ENCODE data around the gene IL10RB. TPM values are rescaled to one million over a fixed set of nuclear protein-coding genes. Genes with fewer than 3 reads are reported as not detected.

Gene IL10RB
- total RNA-seq, 1 experiment from 2014 or later, result 3.1 TPM

- no peak overlapping the region for H3K4me2 ChIP-seq (ENCODE audit: insufficient read depth, insufficient read length, low read length)
- TF ChIP-seq CTCF (conservative IDR thresholded peaks at IDR 0.05), result no peak
- WGBS (ENCODE audit: extremely low coverage, insufficient read length, low lambda C conversion rate), result no CpG with 5 or more reads among the region's 4 CpGs
- no peak overlapping the region for H2BK12ac ChIP-seq (ENCODE audit: insufficient read length, low read depth, low read length)
- H4K5ac ChIP-seq (ENCODE audit: insufficient read length, low read depth, low read length), result no peak overlapping the region
- H2BK120ac ChIP-seq (ENCODE audit: low read depth, low read length, poor library complexity, severe bottlenecking), result no peak overlapping the region
- Mint-ChIP-seq H3K9me3 (peaks cover 0 to 3% of the 10 kb centered on the region in 2 experiments; a peak in 2 of 5 replicates), H3K27me3 (ENCODE audit: low read depth) (no peaks in the 10 kb centered on the region), H3K4me1 (peaks cover 0 to 2% of the 10 kb centered on the region in 2 experiments; a peak in 1 of 4 replicates), H3K4me3 (no peak overlapping the region), H3K27ac (no peak overlapping the region), H3K36me3 (ENCODE audit: insufficient read depth in 1 of 3, low read depth in 3 of 3) (peaks cover 38 to 71% (median 64%) of the 10 kb centered on the region in 3 experiments)
- H3K79me1 ChIP-seq (ENCODE audit: insufficient read depth, low read depth, low read length, poor library complexity, severe bottlenecking), result no peaks in the 10 kb centered on the region
- no peak overlapping the region for H4K8ac ChIP-seq (replicated peaks; ENCODE audit: insufficient read length, low read depth, low read length)
- no peak overlapping the region for H2AK5ac ChIP-seq (ENCODE audit: insufficient read length, low read length)
- no peak overlapping the region for H3K4ac ChIP-seq (ENCODE audit: low read depth, low read length)
- H3K18ac ChIP-seq (ENCODE audit: insufficient read length, low read depth, low read length), result no peak overlapping the region
- no peak overlapping the region for H2AFZ ChIP-seq (ENCODE audit: low read length)
- no peak overlapping the region for H3K9ac ChIP-seq (ENCODE audit: extremely low read depth, insufficient read length, low read length)
- no peak overlapping the region for H2BK5ac ChIP-seq (ENCODE audit: insufficient read length, low read length)
- no peak for DNase-seq
- H4K20me1 ChIP-seq (ENCODE audit: control insufficient read depth, insufficient read depth, insufficient read length), result no peaks in the 10 kb centered on the region
- H3T11ph ChIP-seq (ENCODE audit: low read length), result no peak overlapping the region
- H3K4me1 ChIP-seq (ENCODE audit: insufficient read depth, low read length), result no peaks in the 10 kb centered on the region
- no peak overlapping the region for H3K27ac ChIP-seq (ENCODE audit: insufficient read length, low read depth, low read length)
- no peak overlapping the region for H4K91ac ChIP-seq (ENCODE audit: insufficient read length, low read depth, low read length)
- no peaks in the 10 kb centered on the region for H3K79me2 ChIP-seq (ENCODE audit: insufficient read depth, low read length)
- H2BK20ac ChIP-seq (ENCODE audit: low read depth, low read length, poor library complexity, severe bottlenecking), result no peak overlapping the region
- H3K23ac ChIP-seq (ENCODE audit: insufficient read length, low read depth, low read length), result no peak overlapping the region
- no peak overlapping the region for H3K56ac ChIP-seq (ENCODE audit: insufficient read length, low read depth, low read length)
- no peaks in the 10 kb centered on the region for H3K27me3 ChIP-seq (ENCODE audit: insufficient read depth, low read length)
- no peak overlapping the region for H3K14ac ChIP-seq (ENCODE audit: insufficient read depth, low read length)
- H3K9me3 ChIP-seq (ENCODE audit: control insufficient read depth, low read depth, low read length), result no peaks in the 10 kb centered on the region
- no peaks in the 10 kb centered on the region for H3K23me2 ChIP-seq (ENCODE audit: insufficient read length, low read depth, low read length, poor library complexity, severe bottlenecking)
- no peak overlapping the region for H2BK15ac ChIP-seq (ENCODE audit: low read depth, low read length)
Observed at GRCh38 chr21:33245289-33245918, 20.8 kb upstream of the IL10RB start.

Data from H9 (cell line).